Islet of Langerhans (tissue), 1 donor: ENCODE data around the gene REPS2.
"Not testable (repeated sequence)": the region's sequence is repeated elsewhere in the genome, so short reads cannot be mapped to it uniquely, and the experiment has no call there.

ENCODE experiments used
- FAIRE-seq: peaks from one replicate; lab custom pipeline; 2011; peaks lifted over from hg19 to GRCh38; lab: Jason Lieb, UNC

The REPS2 gene

DNA sequence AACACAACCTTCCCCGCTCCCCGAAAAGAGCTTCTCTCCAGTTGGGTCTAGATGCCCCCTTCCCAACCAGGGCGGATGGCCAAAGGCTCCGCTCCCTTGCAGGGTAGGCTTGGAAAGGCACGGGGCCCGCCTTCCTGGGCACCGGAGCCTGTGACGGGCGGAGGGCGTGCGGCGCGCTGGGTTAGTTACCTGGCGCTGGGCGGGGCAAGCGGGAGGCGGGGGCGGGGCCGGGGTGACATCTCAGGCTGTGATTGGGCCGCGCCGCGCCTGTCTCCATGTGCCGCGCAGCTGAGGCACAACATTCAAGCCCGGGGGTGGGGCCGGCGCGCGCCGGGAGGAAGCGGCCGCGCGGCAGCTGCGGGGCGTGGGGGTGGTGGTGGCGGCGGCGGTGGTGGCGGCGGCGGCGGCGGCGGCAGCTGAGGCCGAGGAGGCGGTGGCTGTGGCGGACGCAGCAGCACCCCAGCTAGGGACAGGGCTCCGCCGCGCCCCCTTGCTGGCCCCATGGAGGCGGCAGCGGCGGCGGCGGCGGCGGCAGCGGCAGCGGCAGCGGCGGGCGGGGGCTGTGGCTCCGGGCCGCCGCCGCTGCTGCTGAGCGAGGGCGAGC, at the start of gene REPS2:
Gene REPS2, plus strand, starts transcription at position 298 of the 604 bp plus-strand sequence. Its CDS starts 204 bp downstream, at position 502.
- FAIRE-seq = no peak

DNA sequence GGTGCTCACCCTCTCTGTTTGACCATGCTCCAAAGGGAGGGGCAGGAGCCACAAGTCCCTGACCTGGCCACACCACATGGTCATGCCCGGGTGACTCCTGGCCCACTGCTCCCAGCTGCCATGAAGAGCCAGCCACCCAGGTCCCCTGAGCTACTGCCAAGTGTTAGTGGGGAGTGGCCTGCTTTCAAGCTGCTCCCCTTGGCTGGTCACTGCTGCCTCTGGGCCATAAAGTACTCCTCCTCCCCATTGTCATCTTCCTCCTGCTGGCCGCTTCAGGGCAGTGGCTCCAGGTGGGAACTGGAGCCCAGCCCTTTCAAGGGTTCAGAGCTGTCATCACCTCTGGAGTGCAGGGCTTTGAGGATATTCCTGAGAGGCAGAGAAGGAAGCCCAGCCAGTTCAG, 49.0 kb upstream of the REPS2 start:
- no peak for FAIRE-seq

DNA sequence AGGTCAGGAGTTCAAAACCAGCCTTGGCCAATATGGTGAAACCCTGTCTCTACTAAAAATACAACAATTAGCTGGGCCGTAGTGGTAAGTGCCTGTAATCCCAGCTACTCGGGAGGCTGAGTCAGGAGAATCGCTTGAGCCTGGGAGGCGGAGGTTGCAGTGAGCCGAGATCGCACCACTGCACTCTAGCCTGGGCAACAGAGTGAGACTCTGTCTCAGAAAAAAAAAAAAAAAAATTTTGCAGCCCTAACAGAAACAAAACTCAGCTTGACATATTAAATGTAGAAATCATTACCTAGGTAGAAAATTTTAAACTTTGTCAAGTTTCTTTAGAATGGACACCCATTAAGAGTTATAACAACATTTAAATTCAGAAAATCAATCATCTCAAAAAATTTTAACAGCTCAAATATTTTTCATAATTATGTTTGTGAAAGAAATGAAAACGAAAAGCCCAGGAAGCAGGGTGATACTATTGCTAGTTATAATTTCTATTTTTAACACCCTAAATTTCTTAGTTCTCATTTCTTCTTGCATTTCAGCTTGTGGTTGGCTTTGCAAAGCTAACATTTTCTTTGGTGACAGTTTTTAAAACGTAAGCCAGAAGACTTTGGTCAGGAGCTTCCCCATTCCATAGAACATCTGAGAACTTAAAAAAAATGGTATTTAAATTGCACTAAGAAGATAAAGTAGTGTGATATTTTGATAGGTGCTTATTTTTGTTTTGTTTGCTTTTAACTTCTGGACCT, 43.0 kb upstream of the REPS2 start:
- no peak for FAIRE-seq

DNA sequence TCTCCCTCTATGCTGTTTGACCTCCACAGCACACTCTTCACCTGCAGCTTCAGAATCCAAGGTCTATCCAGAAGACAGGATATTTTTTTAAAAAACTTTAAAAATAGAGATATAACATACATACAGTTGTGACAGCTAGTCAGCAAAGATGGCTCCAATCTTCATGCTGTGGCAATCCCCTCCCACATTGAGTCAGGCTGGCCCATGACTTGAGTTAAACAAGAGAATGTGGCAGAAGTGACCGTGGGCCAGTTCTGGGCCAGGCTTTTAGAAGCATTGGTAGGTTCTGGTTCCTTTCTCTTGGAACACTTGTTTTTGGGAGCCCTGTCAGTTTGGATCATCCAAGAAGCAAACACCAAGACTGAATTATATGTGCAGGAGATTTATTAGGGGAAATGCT, 36.1 kb upstream of the REPS2 start:
- FAIRE-seq = no peak

DNA sequence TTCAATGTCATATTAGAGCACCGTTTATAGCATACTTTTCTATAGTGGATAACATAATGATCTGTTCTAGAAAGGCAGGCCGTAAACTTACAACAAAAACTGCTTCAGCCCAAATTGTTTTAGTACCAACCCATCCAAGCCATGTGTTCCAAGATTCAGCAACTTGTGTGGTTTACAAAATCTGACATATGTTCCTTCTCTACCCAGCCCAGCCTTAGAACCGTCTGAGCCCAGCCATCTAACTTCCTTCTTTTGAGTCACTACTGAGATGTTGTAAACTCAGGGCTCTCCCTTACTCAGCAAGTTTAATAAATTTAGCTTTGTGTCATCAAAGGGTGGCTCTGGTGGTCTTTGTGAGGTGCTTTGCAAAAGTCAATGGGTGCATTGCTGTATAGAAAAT, 32.4 kb upstream of the REPS2 start:
- no peak for FAIRE-seq

DNA sequence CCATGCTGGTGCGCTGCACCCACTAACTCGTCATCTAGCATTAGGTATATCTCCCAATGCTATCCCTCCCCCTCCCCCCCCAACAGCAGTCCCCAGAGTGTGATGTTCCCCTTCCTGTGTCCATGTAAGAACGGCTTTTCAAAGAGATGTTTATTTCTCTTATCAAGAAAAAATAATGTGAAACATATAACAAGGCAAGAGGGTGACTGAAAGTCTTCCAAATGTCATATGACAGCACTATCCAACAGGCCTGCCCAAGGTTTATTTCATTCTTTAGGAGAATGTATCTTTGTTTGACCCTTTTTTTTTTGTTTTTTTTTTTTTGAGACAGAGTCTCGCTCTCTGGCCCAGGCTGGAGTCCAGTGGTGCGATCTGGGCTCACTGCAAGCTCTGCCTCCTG, 29.9 kb upstream of the REPS2 start:
- FAIRE-seq = no peak

DNA sequence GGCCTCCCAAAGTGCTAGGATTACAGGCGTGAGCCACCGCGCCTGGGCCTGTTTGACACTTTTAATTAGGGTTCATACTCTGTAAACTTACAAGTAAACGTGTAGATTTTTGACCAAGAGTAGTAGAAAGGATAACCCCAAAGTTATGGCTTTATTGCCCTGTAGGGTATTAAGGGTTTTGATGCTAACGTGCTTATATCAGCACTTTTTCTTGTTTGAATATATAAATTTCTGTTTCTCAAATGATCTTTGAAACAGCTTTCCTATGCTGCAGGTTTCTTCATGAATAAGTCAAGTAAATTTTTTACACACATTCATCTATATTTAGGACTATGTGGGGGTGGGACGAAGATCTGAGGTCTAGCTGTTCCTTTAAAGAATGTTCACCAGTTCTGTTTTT, 29.3 kb upstream of the REPS2 start:
- no peak for FAIRE-seq

DNA sequence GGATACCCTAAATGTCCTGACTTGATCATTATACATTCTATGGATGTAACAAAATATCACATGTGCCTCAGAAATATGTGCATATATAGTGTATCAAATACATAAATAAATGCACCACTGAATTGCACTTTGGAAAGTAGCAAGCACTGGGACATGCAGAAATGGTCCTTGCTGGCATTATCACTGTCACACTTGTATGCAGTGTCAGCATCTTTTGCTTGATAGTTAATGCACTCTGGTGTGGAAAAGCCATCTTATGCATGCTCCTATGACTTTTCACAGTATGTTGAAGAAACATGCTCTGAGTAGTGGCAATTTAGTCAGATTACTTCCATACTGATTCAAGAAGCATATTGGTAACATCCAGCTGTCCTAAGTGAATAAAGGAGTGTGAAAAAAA, 27.5 kb upstream of the REPS2 start:
- no peak for FAIRE-seq

DNA sequence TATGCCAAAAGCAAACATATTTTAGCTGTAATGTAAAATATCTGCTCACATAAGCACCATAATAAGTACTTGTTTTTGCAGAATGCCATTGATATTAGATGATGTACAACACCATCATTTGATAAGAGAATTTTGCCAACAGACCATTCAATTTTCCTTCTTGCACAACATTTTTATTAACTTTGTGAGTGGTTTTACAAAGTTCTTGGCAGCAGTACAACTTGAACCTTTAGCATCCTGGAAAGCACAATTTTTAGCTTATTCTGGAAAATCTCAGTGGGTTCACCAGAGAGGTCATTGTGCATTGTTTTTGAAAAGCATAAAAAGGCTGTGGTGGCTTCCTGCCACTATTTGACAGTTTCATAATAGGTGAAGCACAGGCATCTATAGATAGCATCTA, 26.4 kb upstream of the REPS2 start:
- no peak for FAIRE-seq

DNA sequence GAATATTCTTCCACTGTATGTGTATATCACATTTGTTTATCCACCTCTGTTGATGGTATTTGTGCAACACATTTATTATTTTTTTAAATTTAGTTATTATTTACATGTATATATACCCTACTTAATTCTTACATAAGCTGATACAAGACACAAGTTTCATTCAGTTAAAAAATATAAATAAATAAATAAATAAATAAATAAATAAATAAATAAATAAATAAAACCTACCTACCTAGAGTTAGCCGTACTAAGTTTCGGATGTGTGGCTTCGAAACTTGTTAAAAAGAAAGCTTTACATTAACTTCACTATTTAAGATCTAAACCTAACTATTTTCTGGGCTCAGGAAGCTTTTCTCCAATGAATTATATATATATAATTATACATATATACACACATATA, 23.3 kb upstream of the REPS2 start:
- no peak for FAIRE-seq

DNA sequence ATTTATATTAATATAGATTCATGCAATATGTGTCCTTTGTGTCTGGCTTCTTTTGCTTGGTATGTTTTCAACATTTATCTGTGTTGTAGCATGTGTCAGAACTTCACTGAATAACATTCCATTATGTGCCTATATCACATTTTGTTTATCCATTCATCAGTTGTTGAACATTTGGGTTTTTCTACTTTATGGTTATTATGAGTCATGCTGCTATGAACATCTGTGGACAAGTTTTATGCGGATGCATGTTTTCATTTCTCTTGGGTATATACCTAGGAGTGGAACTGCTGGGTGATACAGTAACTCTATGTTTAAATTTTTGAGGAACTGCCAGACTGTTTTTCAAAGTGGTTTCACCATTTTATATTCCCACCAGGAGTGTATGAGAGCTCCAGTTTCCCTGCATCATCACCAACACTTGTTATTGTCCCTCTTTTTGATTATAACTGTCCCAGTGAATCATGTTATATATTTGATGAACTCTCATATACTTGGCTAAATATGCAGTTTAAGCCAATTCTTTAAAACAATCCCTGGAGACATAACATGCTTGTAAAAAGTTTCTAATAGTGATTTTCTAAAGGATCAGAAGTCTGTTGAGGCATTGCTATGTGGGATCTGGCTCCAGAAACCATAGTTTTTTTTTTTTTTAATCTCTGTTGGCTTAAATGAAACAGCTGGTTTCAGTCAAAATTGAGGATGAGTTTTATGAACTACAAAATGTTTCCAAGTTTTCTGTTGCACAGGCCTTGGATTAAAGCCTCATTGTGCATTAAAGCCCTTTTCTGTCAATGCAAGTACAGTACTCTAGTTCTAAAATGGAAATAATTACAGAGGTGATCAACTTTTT, 21.6 kb upstream of the REPS2 start:
- FAIRE-seq = no peak

DNA sequence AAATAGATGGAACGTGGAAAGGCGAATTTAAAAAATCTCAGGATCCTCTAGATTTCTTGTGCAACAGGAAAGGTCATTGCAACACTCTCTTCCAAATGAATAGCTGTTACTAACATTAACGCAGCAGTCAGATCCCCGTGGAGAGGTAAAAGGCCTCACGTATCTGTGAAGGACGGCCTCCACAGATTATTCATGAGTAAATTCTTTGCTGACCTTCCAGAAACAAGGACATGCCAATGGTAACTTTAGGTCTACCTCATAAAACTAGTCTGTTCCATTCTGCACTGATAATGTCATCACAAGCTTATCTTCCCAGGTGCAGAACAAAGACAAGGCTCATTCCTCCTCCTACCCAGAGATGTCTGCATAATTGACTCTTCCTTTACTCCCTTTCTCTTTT, 16.1 kb upstream of the REPS2 start:
- FAIRE-seq = no peak

DNA sequence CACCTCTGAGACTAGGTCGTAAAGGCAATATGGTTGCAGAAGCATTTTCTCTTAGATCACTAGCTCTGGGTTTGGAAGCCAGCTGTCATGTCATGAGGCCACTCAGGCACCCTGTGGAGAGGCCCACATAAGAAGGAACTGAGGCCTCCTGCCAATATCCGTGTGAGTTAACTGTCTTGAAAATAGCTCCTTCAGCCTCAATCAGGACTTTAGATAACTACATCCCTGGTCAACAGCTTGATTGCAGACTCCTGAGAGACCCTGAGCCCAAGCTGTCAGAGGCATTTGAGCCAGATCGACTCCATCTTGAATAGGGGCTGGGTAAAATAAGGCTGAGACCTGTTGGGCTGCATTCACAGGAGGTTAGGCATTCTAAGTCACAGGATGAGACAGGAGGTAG, 15.1 kb upstream of the REPS2 start:
- no peak for FAIRE-seq

DNA sequence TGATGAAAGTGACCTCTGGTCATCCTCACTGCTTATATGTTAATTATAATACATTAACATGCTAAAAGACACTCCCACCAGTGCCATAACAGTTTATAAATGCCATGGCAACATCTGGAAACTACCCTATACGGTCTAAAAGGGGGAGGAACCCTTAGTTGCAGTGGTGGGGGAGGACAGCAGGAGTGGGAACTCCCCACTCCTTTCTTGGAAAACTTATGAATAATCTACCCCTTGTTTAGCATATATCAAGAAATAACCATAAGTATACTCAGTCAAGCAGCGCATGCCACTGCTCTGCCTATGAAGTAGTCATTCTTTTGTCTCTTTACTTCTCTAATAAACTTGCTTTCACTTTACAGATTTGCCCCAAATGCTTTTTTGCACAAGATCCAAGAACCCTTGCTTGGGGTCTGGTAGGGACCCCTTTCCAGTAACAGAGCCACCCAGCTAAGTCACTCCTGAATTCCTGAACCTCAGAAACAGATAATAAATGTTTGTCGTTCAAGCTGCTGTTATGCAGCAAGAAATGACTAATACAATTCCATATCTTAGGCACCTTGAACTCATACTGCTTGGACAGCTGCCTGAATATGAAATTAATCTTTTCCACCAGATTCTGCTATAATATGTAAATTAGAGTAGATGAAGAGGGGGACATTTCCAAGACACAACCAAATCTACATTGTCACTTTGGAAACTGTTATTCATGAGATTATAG, 14.4 kb upstream of the REPS2 start:
- FAIRE-seq = no peak

DNA sequence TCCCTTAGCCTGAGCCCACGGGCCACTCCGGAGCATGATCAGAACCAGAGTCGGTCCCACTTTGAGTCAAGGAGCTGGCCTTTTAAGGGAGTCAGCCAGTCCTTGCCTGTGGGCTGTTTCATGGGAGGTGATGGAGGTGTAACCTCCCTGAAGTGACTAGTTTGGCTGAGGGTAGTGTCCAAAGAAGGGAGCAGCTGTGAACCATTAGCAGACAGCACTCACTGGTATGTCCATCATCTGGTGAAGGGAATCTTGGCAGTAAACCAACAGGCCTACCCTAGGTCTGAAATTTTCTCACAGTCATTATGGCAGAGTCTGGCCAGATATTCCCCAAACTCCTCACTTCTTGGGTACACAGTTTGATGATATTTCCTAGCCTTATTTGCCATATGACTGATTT, 12.3 kb upstream of the REPS2 start:
- FAIRE-seq = no peak

DNA sequence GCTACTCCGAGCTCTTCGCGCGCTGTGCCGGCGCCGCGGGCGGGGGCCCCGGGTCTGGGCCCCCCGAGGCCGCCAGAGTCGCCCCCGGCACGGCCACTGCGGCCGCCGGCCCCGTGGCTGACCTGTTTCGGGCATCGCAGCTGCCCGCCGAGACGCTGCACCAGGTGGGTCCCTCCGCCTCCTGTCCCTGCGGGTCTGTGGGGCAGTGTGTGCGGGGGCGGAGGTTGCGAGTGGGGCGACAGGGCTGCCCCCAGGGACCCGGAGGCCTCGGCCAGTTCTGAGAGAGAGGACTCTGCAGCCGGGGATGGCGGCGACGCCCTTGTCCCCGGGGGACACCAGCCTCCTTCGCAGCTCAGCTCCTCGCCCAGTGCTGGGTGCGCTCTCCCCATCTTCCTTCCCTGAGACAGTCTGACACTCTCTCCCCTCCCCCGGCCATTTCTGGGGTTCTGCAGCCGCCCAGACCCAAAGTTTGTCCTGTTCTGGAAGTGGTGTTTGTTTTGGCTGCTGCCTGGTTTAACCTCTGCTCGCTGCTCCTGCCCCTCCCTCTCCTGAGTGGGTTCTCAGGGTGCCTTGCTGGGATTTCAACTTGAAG, 609 bp downstream of the REPS2 start:
- FAIRE-seq = no peak

DNA sequence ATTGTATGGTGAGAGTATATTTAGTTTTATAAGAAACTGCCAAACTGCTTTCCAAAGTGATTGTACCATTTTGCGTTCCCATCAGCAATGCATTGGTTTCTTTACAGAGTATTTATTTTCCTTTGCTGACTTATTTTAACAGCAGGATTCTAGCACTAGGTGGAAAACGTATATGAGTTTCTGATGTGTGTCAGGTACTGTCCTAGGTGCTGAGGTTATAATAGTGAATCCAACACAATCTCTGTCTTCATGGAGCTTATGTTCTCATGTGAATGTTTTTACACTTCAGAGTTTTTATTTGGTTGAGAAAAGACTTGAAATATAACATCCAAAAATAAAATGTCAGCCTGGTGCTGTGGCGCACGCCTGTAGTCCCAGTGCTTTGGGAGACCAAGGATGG, 4.0 kb downstream of the REPS2 start:
- FAIRE-seq = no peak

DNA sequence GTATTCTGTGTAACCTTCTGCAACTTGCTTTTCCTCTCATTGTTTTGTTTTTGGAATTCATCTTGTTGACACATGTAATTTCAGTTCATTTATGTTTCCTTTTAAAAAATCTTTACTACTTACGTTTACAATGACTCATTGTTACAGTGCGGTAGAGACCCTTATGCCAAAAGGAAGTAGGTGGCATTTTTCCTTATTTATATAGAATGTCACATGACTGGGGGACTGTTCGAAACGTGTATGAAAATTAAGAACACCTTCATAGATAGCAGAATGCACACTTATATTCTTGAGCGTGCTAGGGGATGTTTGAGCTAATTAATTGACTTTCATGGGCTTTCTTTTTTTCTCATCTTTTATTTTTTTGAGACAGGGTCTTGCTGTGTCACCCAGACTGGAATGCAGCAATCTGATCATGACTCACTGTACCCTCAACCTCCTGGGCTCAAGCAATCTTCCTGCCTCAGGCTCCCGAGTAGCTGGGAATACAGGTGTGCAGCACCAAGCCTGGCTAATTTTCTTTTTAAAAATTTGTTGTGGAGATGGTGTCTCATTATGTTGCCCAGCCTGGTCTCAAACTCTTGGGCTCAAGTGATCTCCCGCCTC, 7.3 kb downstream of the REPS2 start:
- no peak for FAIRE-seq

DNA sequence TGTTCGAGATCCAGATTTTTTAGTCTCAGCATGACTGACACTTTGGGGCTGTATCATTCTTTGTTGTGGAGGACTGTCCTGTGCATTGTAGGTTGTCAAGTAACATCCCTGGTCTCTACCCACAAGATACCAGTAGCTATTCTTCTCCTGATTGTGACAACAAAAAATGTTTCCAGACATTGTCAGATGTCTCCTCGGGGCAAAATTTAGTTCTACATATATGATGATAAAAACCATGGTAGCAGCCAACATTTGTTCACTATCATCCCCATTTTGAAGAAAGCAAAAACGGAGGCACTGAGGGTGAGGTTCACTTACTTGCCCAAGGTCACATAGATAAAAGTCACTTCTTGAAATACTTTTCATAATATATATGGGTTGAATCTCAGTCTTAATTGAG, 11.3 kb downstream of the REPS2 start:
- FAIRE-seq = no peak

DNA sequence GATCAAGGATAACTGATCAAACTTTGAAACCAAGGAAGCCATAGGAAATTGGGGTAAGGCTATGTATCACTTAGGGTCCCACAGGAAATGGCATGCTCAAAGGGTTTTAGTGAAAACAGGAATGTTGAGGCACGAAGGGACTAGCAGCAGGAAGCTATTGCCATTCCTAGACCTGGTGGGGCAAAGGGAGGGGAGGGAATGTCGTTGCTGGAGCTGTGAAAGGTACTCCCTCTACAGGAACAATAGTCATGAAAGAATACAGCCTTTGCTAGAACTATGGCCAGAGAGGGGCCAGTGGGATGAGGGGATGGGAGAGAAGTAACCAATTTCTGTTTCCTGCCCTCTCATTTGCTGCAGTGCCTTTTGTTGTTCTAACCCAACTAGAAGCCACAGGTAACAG, 11.9 kb downstream of the REPS2 start:
- no peak for FAIRE-seq

DNA sequence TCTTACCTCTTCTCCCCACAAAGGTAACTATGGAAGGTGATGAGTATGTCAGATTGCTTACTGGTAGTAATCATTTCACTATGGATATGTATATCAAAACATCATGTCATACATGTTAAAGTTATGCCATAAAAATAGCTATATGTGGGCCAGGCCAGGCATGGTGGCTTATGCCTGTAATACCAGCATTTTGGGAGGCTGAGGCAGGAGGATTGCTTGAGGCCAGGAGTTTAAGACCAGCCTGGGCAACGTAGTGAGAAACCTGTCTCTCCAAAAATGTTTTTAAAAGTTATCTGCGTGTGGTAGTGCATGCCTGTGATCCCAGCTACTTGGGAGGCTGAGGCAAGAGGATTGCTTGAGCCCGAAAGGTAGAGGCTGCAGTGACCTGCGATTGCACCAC, 16.2 kb downstream of the REPS2 start:
- FAIRE-seq = not testable (repeated sequence)

DNA sequence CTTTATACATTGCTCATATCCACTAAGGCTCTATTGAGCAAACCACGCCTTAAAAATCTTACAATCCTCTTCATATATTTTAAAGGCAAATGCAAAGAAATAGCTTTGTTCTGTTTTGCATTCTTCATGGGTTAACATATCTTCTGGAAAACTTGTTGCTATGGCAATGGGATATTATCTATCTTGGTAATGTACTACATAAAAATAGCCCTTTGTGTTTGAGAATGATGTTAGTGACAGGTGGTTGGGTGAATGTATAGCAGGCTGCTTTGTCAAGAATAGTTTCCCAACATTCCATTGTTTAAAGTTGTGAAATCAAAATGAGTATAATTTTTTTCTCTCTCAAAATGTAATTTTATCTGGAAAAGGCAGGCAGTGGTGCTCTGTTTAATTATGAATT, 16.8 kb downstream of the REPS2 start:
- FAIRE-seq = peak; percentile 45
